NCI-H2171 treated with DMSO at 0.1 percent for 48 hours (cell line): Measurements from ENCODE around the gene PSMD14.
"Not testable (repeated sequence)": the region's sequence is repeated elsewhere in the genome, so short reads cannot be mapped to it uniquely, and the experiment has no call there.

ENCODE experiments used
- DNase-seq: peaks from one replicate; lab custom pipeline; 2025; lab: John Stamatoyannopoulos, UW

The PSMD14 gene

DNA sequence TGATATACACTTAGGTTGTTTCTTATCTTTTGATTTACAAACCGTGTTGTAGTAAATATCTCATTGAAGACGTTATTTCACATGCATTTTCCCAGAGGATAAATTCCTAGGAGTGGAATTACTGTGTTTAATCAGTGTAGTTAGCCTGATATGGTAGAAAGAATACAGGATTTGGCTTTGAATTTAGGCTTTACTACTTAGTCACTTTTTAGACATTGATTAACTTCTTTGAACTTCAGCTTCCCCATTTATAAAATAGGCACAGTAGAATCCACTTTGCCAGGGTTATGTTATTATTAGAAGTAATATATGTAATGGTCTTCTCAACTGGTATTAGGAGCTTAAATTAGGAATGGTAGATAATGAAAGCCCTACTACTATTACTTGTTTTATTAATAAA lies 27.4 kb downstream of the PSMD14 start:
- no peak for DNase-seq

DNA sequence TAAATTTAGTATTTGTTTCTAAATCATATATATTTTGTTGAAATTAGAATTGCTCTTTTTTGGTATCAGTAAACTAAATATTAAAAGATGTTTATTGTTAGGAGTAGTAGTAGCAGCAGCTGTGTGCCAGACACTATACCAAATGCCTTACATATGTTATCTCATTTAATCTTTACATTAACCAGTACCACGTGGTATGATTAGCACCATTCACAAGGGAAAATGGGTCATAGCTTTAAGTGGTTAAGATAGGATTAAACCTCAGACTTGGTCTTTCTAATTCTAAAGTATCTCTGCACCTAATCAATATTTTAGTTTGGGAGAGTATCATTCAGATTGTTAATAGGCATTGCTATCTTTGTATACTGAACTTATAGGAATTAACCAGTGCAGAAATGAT lies 29.0 kb downstream of the PSMD14 start:
- no peak for DNase-seq

DNA sequence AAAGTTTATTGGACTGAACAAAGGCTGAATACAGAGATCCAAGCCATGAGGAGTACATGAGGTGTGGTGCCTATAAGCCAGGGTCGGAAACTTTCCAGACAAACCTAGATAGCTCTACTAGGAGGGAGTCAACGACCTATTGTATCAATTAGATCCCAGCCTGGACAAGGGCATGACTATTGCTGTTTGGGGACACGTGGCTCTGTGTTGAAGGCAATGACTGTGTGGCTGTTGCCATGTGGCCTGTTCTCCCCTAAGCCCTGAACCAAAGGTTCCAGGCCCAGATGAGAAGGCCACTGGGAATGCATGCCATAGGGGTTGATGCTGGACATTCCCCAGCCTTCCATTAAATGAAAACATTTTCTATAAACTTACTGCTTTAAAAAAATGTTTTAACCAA lies 31.3 kb downstream of the PSMD14 start:
- not testable (repeated sequence) for DNase-seq

DNA sequence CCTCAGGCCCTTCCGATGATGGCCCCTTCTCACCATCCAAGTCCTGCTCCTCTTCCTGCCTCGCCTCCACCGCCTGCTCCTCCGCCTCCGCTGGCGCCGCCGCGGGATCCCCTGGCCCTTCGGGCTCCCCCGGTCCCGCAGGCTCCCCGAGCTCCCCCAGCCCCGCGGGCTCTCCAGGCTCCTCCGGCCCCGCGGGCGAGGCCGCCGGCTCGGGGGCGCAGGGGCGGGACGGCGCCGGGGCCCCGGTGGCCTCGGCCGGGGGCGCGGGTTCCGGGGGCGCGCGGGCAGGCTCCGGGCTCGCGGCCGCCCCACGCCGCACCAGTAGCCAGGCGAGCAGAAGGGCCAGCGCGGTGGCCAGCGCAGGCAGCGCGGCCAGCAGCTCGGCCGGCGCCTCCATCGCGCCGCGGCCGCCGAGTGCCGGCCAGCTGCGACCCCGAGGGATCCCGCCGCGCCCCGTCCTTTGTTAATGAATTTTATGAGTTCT lies 32.7 kb downstream of the PSMD14 start:
- DNase-seq = not testable (repeated sequence)

DNA sequence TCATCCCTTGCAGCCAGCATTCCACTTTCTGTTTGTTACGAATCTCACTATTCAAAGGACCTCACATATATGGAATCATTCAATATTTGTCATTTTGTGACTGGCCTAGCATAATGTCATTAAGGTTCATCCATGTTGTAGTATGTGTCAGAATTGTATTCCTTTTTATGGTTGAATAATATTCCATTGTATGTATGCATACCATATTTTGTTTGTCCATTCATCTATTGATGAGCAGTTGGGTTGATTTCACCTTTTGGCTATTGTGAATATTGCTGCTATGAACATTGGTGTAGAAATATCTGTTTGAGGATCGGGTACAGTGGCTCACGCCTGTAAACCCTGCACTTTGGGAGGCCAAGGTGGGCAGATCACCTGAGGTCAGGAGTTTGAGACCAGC lies 35.0 kb downstream of the PSMD14 start:
- DNase-seq = no peak

DNA sequence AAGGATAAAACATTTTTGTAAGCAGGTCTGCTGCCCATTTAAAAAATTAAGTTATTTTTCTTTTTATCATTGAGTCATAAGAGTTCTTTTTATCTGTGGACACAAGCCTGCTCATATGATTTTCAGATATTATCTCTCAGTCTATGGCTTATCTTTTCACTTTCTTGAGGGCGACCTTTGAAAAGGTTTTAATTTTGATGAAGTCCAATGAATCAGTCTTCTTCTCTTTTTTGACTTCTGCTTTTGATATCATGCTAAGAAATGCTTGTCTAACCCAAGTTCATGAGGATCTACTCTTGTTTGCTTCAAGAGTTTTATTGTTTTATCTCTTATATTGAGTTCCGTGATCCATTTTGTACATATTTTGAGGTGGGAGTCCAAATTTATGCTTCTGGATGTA lies 36.5 kb downstream of the PSMD14 start:
- DNase-seq = no peak

DNA sequence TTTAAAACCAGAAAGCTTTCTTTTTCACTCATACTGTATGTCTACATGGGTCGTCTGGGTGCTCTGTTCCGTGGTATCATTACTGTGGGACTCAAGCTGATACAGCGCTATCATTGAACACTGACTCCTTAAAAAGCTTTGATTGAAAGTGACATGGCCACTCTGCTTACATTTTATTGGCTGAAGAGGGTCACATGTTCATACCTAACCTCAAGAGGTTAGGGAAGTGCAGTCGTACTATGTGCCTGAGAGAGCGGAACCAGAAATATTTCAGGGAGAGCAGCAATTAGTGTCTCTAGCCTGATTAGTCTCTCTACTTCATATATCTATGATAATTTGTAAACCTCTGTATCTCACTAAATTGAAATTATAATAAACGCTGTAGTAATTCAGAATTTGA lies 43.5 kb downstream of the PSMD14 start:
- DNase-seq = no peak

DNA sequence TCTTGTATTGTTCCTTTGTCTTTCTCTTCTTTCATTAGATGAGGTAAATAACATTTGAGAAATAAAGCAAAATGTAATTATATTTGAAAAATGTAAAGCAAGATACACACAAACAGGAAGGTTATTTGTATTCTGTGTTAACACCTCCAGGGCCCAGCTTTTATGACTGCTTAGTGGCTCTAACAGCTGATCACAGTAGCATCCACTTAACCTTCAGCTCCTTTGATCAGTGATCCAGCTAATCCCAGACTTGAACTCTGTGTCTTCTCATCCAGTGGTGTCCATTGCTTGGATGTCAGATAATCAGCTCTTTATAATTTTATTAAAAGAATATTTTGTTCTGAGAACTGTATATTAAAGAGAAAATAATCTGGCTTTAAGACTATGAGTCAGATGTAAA lies 44.5 kb downstream of the PSMD14 start:
- no peak for DNase-seq

DNA sequence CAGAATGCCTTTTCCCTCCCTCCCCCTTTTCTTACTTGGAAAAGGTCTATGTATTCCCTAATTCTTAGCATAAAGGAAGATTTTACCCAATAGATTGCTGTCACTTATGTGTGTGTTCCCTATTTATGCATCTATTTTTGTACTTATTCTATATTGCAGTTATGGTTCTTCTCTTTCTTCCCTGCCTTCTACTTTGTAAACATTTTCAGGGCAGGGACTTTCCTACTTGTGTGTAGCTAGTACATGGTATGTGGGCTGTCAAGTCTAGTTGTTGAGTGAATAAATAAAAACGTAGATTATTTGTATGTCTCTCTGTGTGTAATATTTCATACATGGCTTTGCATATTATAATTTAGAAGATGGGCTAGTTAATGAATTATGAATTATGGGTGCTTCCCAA lies 45.3 kb downstream of the PSMD14 start:
- no peak for DNase-seq

DNA sequence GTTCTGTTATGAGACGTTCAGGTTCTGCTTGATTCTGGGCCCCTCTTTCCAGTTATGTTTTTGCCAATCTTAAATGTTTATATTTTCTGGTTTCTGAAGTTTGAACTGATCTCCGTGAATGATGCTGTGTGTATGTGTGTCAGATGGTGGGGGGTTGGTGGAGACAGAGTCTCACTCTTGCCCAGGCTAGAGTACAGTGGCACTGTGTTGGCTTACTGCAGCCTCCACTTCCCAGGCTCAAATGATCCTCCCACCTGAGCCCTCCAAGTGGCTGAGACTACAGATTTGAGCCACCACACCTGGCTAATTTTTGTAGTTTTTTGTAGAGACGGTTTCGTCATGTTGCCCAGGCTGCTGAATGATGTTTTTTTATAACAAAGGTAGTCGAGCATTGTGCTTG lies 45.9 kb downstream of the PSMD14 start:
- no peak for DNase-seq

DNA sequence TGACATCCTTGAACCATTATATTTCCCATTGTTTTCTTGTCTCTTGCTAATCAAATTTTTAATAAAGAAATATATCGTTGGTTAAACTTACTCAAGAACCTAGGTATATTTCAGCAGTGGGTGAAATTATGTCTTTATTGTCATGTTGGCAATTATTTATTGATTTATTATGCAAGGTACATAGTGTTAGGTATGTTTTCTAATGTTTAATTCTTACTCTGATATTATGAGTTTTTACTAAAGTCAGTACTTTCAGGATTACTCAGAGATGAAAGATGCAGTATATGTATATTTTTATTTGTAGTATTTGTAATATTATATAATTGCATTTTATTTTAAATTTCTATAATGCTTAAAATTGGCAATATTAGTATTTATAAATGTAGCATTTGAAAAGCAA lies 46.9 kb downstream of the PSMD14 start:
- DNase-seq = no peak

DNA sequence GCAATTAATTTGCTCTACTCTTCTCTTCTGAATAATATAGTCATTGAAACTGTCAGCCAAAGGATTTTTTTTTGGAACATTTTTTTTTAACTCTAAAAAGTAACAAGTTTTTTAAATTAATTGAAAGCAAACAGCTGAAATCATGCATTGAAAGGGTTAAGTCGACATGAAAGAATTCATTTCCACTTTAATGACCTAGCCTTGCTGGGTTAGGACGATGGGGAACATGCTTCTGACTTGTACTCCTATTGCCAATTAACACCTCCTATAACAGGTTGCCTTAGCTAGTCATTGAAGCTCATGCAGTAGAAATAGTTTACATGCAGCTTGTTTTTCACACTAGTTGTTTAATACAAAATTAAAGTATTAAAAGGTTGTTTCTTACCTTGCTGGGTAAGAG lies 47.8 kb downstream of the PSMD14 start:
- DNase-seq = peak; percentile 54

DNA sequence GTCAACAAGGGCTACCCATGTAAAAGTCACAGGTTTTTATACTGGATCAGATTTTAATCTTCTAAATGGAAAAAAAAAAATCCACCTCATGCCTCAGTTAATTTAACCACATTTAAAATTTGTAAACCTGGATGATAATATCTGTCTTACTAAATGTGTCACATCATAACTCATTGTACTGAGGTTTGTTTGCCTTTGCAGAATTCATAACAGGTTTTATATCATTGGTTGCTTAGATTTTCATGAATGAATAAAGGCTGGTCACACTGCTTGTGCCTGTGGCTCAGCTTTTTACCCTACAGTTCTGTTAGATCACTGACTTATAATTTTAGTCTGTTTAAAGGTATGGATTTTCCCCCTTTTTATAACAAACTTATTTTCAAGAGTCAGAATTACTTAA lies 48.9 kb downstream of the PSMD14 start:
- DNase-seq = no peak

DNA sequence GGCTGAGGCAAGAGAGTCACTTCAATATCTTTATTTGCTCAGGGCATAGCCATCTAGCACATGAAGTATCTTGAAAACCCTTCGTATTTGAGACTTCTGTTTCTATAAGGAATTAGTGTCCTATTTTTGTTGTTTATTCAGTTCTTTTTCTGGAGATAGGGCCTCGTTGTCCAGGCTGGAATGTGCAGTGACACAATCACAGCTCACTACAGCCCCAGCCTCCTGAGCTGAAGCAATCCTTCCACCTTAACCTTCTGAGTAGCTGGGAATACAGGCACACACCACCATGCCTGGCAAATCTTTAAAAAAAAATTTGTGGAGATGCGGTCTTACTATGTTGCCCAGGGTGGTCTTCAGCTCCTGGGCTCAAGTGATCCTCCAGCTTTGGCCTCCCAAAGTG lies 50.6 kb downstream of the PSMD14 start:
- DNase-seq = no peak

DNA sequence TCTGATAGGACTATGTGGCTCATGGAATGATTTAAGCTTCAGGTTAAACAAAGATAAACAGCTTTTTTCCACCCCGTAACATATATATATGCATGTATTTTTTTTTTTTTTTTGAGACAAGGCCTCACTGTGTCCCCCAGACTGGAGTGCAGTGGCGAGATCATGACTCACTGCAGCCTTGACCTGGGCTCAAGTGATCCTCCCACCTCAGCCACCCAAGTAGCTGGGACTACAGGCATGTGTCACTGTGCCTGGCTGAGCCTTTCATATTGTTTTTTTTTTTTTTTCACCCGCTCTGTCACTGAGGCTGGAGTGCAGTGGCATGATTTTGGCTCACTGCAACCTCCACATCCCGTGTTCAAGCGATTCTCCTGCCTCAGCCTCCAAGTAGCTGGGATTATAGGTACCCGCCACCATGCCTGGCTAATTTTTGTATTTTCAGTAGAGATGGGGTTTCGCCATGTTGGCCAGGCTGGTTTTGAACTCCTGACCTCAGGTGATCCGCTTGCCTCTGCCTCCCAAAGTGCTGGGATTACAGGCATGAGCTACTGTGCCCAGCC lies 52.0 kb downstream of the PSMD14 start:
- not testable (repeated sequence) for DNase-seq

DNA sequence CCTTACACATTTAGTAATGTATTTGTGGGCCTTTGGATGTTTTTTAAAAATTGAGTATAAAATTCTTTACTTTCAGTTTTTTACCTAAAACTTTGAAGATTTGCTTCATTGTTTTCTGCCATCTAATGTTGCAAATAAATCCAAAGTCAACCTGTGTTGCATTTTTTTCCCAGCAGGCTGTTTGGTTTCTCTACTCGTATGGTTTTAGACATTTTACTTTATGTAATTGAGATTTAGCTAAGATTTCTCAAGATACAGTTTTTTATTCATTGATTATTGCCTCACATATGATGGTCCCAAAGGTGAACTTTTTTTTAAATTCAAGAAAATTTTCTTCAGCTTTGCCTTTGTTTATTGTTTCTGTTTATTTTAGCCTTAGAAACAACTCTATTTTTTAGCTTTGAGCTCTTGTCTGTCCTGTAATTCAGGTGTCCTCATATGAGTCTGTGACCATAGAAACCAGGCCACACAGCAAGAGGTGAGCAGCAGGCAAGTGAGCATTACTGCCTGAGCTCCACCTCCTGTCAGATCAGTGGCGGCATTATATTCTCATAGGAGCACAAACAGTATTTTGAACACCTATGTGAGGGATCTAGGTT lies 54.4 kb downstream of the PSMD14 start:
- DNase-seq = no peak

DNA sequence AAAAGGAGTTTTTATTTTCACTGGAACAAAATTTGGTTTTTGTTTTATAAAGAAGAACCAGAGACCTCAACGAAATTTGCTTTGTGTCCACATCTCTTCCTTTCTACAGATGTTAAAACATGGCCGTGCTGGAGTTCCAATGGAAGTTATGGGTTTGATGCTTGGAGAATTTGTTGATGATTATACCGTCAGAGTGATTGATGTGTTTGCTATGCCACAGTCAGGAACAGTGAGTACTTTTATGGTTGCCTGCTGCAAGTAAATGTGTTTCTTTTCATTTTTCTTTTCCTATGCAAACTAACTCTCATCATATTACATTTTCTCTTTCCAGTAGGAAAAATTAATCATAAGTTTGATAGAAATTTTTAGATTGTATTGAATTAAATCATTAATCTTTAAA lies 59.5 kb downstream of the PSMD14 start:
- DNase-seq = no peak

DNA sequence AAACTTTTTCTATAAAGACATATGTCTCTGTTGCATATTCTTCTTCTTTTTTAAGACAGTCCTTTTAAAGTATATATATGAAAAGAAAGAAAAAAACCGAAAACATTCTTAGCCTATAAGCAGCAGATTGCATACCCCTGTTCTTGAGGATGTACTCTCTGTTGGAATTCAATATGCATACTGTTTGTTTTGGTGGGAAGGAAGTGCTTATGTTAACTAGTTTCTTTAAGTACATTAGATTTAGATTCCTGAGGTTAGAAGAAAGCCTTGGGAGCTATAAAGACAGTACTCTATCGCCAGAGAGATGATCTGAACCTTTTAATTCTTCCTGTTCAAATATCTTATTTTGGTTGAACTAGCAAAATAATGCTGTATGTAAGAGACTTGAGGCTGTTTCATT lies 61.1 kb downstream of the PSMD14 start:
- DNase-seq = no peak

DNA sequence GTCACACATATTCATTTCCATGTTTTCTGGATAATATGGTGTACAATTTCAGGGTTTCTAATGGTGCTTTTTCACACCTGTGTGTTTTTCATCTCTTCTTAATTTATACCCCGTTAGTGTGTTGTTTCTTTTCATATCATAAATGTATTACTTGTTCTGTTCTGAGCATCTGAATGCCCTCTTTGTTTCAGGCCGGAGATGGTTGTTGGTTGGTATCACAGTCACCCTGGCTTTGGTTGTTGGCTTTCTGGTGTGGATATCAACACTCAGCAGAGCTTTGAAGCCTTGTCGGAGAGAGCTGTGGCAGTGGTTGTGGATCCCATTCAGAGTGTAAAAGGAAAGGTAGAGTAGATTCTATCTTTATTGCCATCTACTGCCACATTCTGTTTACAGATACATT lies 62.8 kb downstream of the PSMD14 start:
- DNase-seq = no peak

DNA sequence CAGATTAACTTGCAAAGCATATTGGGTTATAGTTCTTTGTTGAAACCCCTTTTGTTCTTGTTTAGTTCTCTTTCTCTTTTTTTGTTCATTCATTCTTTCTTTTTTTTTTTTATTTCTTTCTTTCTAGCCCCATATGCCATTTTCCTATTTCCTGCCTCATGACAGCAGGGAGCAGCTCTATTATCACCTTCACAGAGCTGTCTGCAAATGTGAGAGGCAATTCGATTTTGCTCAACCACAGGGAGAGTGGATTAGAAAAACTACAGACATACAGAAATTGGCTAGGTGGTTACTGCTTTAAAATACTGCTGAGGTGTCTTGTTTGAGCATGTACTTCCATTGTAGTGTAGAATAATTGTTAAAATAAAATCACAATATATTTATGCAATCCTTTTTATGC lies 63.6 kb downstream of the PSMD14 start:
- DNase-seq = no peak

DNA sequence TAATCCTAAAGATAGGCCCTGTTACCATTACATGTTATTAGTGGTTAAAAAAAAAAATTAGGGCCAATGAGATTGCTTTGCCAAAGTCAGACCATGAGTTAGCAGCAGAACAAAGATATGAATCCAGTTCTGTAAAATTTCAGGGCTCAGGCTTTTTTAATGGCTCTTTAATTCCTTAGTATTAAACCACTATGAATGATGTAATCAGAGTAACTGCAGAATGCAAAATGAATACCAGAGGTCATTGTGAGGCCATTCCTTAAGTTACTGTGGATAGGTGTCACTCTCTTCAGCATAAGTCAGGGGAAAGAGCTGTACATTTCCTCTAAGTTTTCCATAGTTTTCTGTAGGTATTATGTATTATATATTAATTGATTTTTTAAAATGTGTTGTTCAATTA lies 65.7 kb downstream of the PSMD14 start:
- DNase-seq = no peak

DNA sequence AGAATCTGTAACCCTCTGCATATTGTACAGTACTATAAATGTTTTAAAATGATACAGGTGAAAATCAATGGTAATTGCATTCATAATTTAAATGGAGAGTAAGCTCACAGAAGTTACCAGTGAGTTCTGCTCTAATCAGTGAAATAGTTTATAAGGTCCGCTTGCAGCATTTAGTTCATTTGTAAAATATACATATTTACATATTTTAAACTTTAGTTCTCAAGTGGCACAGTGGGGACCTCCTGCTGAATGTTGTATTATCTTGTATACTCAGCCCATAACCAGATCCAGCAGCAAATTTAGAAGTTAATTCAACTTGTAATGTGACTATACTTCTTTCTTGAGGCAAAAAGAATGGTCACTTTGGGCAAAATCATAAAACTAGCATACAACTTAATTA lies 66.2 kb downstream of the PSMD14 start:
- no peak for DNase-seq

DNA sequence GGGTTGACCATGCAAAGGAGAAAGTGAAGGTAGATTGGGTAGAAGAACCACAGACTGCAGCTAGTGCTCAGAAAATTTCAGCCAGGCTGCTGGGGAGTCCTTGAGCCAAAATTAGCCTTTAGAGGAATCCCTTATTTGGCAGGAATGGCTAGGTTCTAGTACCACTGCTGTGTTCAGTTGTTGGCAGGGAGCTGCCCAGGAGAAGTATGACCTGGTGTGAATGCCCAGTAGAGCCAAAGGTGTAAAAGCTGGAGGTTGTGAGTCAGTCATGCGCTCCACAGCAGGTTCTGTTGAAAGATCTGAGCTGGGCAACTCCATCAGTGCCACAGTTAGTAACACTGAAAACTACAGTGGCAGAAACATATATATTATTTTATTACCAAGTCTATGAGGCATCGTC lies 71.5 kb downstream of the PSMD14 start:
- DNase-seq = no peak

DNA sequence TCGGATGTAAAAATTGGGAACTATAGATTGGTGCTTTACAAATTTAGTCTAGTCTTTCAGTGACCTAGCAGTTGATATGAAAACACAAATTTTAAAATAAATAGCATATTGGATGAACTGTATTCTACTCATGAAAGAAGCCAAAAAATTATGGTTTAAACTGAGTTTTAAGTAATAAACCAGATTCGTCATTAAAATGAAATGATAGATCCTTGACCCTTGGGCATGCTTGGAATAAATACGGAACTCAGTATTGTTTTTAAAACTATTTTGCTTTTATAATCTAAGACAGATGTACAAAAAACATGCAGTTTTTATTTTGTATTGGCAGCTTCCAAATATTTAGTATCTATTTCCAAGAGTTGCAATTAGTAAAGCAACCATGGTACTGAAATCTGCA lies 73.3 kb downstream of the PSMD14 start:
- DNase-seq = no peak
